Measurements from ENCODE around the gene TMEM132C.
"Not testable (repeated sequence)": the region's sequence is repeated elsewhere in the genome, so short reads cannot be mapped to it uniquely, and the experiment has no call there.

Gene TMEM132C

DNA sequence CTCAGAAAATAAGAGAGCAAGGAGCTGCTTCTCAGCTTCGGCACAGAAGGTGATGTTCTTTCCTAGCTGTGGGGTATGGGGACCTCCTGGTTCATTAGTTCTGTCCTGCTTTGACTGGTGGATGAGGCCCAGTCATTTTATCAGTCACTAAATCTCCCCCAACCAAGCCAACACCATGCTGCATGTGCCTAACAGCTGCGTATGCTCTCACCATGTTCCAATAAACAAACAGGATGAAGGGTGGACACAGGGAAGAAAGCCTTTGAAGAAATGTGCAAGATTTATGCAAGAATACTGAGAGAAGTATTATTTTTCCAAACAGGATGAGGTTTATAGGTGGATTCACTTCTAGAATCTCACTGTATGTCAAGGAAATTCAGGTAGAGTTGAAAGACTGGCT is 156.2 kb downstream of the TMEM132C start:
- DNase-seq, result no peak

DNA sequence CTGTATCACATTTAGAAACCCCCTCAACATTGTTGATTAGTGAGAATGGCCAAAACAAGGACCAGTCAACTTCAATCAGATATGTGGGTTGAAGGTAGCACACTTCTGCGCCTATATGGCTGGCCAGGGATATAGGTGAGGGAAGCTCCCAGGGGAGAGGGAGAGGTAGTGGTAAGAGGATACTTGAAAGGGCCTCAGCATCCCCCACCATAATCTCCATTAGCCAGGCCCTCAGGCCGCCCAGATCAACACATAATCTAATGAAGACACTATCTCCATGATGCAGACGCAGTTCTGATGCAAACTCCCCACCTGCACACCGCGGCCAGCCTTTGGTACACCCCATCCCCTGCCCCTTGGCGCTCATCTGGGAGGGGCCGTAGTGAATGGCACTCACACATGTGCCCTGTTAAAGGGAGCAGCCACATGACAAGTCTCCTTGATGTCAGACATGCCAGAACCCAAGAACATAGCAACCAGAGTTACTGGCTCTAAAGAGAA is 158.0 kb downstream of the TMEM132C start:
- DNase-seq, result no peak

DNA sequence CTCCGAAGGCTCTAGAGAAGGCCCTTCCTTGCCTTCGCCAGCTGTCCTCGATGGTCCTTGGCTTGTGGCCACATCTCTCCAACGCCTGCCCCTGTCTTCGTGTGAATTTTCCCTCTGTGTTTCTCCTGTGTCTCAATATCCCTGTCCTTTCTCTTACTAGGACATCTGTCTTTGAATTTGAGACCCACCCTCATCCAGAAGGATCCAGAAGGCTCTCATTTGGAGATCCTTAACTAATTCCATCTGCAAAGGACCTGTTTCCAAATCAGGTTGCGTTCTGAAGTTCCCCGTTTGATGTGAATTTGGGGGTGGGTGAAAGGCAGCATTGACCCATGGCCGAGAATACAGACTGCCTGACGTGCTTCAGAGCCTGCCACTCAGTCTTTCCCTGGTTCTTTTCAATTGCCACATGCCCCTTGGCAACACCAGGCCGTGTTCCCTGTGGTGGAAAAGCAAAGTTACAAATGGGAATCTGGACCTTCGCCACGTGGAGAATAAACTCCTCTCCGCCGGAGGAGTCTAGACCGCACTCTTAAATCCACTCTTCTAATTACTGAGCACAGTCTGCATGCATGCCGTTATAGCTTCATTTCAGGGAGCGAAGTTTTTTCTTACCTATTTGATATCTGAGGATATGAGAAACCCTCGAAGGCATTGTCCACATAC is 158.8 kb downstream of the TMEM132C start:
- DNase-seq, result no peak

DNA sequence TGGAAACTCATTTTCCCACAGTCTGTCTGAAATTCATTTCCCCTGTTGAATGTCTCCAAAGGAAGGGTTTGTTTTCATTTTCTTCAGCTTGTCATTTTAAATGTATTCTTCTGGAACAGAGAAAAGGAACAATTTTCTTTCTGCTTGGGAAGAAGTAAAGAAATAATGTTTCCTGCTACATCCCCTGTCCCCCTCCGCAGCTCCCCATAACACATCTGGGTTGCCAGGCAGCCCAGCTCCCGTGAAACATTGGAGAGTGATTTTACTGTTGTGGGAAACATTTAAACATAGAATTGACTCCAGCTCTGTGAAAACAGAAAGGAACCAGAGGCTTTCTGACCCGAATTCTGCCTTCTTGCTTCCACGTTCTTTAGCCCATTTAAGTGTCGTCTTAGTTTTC is 159.5 kb downstream of the TMEM132C start:
- DNase-seq, result no peak

DNA sequence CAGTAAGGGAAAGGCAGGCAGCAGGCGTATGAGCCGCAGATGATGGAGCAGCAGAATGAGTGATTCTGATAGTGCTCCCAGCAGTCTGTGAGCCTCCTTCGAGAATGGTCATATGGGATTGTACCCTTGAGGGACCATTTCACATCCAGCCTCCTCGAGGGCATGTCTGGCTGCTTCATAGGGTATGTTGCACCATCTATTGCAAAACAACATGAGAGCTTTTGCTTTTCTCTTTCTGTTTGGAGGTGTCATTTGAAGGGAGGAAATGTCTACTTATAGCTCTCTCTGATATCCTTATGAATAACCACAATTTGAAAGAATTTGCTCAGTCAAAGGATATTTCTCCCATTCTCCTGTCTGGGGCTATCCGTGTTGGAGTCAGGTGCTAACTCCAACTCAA is 172.8 kb downstream of the TMEM132C start:
- no peak for DNase-seq

DNA sequence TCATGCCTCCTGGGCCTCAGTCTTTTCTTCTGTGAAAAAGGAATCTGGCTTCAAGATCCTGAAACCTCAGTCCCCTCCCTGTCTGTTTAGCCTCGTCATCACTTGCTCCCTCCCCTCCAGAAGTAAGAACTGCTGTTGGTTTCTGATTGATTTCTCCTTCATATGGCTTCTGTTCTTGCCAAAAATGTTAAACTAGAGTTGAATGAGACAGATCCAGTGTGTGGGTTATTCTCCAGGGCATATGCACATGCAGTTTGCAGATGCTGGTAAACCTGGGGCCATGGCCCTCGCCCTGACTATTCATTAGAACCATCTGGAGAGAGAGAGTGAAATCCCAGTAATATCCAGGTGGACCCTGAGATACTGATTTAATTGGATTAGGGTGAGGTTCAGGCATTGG is 175.1 kb downstream of the TMEM132C start:
- no peak for DNase-seq

DNA sequence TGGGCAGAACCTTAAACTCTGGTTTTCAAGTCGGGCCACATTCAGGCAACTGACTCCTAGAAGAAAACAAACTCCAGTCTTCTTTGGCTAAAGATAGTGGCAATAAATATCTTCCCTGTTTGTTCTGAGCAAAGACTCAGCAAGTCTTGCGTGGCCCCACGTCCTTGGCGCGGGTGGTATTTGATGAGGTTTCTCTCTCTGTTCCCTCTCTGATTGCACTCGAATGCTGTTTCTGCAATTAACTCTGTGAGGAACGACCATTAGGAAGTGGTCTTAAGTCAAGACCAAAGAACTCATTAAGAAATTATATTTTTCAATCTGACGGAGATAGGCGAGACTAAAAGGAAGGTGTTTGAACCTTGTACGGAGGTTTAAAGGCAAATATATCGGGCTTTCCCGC is 177.6 kb downstream of the TMEM132C start:
- DNase-seq, result no peak

DNA sequence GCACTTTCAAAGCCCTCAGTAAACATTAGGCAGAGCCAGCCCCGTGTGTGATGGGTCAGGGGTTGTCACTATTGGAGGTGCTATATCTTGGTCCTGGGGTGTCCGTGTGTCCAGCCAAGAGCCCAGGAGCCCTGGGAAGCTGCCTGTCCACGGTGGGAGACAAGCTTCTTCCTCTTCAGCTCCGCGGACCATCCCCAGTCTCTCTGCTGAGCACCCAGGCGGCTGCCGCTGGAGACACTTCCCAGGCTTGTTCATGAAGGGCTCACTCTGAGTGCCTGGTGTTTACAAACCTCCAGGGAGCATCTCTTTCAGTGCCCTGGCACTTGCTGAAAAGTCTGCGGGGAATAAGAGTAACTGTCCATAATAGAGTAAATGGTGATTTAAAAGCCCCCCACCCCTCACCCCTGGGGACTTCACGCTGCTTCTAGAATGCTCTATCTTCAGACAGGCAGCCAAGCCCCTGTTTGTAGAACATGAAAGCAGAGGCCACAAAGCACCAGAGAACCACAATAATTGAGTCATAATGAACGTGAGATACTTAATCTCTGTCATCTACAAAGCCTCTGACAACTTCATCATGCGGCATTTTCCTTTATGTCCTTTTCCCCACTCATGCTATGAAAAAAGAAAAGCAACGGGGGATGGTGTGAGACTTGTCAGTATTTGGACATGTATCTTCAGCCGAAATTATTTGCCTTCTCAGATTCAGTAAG is 178.6 kb downstream of the TMEM132C start:
- DNase-seq, result no peak

DNA sequence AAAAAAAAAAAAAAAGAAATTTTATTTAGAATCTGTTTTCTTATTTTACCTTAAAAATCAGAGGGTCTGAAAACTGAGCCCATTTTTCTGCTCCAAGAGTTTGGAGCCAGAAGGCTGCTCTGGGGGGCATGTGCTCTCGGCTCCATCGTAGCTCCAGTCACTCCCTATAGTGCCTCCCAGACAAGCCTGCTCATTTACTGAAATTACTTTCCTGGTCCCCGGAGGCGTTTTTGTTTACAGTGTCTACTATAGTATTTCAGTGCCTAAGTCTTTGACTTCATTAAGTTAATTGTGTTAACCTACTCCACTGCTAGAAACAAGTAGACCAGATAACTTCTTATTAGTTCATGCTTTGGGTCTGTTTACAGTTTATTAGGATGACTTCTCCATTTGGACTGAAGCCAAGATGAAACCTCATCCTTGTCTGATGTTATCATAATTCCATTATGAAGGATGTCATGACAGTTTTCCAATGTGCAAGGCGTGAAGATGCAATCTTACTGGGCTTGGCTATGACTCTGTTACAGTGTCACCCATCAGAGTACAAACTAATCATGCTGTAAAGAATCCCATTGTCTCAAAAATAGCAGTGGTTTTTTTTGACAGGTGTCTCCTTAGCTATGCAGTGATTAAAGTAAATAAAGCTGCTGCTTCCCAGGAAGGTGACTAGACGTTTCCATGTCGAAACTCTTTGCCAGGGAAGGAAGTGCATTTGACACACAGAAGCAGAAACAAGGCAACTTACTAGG is 182.3 kb downstream of the TMEM132C start:
- DNase-seq, result no peak

DNA sequence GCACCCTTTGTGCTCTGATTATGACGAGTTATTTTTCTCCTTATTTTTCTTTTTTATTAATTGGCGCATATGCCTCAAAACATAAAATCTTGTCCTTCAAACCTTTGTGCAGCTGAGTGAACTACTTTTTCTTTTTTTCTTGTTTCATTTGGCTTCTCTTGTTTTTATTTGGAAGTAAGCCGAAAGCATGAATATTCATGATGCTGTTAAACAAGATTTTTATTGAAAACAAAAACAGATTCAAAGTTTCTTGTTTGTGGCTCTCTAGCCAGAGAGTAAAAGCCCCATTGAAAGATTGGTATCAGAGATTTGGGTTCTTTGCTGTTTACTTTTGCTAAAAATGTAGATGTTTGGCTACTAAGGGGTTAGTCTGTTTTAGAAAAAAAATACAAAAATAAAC is 183.8 kb downstream of the TMEM132C start:
- DNase-seq, result no peak

DNA sequence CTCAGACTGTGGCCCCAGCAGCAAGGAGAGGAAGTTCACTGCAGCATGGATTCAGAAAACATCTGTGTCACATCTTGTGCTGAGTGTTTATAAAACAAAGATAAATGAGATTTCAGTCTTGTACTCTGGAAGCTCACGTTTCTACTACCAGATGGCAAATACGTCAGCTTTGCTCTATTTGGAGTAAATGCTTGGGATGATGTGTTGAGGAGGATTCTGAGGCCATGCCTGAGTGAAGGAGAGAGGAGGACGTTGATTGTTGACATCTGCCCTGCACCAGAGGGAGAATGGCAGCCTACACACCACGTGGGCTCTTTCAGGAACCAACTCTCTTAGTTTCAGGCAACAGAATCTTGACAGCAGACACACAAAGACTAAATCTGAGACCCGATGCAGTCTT is 188.9 kb downstream of the TMEM132C start:
- no peak for DNase-seq

DNA sequence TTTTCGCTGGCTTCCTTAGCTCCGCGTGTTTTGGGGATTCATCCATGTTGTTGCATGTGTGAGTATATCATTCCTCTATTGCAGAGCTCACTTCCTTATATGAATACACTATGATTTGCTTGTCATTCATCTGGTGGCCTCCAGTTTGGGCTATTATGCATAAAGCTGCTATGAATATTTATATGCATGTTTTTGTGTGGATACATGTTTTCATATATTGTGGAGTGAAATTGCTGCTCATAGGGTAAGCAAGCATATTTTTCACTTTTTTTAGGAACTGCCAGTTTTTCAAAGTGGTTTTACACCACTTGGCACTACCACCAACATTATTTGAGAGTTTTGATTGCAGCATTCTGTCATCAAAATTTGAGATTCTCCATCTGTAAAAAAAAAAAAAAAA is 190.0 kb downstream of the TMEM132C start:
- no peak for DNase-seq

DNA sequence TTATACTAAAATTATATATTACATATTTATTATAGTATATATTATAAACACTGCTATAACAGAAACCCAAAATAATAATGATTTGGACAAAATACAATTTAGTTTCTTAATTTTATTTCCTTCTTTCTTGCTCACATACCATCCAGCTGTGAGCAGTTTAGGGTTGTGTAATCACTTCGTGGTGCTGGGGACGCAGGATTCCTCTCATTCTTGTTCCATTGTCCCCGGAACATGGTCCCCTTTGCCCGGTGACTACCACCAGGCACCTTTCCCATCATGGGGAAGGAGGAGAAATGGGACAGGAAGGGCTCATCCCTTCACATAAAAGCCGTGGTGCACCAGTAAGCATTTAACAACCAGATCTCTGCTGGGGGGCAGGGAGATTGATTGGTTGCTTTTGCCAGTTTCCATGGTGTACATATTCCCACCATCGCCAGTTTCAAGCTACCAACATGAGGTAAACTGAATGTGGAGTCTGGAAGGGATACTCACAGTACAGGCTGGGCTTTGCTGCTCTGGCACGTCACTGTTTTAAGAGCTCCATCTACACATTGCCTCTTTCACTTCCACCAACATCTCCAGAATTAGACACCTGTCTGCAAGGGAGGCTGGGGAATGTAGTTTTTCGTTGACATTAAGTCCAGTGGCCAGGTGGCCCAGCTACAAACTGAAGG is 191.5 kb downstream of the TMEM132C start:
- no peak for DNase-seq

DNA sequence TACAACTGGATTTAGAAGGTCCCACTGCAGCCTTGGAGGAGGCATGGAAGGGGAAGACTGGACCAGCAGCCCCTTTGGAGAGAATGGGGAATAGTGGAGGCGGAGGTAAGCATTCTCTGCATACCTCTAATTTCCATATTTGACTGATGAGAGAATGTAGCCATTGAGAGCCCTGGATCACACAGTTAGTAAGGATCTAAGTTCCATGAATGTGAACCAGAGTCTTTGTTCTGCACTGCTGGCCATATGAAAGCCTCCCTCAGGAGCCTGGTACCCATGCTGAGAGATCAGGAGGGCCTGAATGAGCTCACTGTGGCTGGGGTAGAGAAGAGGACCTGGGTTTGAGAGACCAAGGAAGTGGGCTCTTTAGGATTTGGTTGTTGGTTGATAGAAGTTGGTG is 192.1 kb downstream of the TMEM132C start:
- DNase-seq, result no peak

DNA sequence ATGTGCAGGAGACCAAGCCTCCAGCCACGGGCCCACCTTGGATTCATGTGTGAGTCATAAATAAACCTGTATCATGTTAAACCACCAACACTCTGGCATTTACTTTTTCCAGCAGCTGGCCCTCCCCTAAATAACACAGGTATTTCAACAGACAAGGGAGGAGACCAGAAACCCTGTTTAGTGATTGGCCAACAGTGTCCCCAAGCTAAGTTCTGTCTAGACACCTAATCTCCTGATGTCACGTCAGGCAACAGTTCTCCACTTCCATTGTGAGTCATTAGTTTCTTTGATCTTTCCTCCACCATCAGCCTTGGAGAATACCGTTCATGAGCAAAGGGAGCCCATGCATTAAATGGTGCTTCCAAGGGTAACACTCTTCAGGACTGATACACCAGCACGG is 196.9 kb downstream of the TMEM132C start:
- no peak for DNase-seq

DNA sequence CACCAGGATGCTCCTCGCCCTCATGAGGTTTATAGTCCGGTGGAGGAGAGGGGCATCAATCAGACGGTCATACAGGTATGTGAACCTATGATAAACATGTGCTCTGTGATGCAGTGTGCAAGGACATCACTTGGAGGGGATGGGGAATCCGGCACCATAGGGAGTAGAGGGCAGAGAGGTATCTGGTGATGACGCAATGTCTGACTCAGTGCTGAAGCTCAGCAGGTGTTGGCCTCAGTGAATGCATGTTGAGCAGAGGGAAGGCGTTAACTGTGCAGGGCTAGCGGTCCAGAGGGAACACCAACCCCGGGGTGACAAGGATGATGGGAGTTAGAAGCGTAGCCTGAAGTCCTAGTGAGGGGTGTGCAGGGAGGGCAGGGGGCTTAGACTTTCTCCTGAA is 200.9 kb downstream of the TMEM132C start:
- DNase-seq, result no peak

DNA sequence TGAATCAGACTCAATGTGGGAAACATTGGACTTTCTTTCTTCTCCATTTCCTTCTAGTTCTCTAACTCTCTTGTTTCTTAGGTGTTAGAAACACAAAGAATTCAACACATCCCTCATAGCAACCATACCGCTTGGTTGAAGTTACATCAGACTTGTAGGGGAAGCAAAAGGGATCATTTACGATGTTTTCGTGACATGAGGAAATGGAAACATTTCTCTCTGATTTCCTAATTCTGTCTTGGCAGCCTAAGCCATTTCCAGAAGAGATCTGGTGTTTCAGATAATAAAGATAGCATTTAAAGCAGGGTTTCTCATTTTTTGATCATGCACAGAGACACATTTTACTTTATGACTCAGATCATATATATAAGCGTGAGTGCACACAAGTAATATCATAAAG is 202.0 kb downstream of the TMEM132C start:
- DNase-seq, result no peak

DNA sequence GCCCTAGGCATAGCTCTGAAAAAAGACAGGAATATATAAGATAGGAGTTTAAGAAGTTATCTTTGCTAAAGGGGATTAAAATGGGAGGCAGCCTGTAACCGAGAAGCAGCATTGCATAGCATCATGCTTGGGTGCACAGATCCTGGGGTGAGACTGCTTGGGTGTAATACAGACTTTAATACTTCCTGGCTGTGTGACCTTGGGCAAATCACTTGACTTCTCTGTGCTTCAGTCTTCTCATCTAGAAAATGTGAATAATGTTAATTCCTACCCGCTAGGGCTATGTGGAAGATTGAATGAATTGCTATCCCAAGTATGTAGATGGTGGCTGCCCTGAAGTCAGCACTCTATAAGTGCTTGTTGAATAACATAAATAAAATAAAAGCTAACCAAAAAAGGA is 204.5 kb downstream of the TMEM132C start:
- DNase-seq, result no peak

DNA sequence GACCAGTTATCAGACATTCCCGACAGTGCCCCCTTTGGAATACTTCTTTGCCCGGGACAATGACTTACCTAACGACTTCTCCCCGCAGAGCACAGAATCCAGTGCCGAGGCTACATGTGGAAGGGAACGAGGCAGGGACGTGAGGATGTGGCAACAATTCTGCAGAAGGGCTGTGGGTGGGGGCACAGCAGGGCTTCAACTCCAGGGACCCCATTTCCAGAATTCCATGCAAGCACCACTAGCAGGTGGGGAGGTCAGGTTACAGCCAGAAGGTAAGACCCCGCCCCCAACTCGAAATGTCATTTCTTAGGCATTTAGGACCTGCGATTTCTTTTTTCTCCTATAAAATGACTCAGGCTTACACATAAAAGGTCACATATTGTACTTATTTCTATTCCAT is 207.9 kb downstream of the TMEM132C start:
- no peak for DNase-seq

DNA sequence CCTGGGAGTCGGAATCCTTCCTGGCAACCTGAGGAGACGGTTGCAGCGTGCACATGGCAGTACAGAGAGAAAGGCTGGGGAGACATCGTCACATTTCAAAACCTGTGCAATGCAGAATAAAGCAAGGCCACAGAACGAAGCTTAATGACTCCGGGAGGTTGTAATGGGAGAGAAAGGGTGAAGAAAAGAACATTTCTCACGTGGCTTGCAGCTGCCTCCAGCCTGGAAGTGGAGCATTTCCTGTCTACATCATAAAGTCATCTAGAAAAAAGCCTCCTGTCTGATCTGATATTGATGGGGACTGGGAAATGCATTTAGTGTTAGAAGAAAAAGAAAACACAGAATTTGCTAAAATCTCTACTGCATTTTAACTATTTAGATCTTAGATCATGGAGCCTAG is 209.3 kb downstream of the TMEM132C start:
- no peak for DNase-seq

DNA sequence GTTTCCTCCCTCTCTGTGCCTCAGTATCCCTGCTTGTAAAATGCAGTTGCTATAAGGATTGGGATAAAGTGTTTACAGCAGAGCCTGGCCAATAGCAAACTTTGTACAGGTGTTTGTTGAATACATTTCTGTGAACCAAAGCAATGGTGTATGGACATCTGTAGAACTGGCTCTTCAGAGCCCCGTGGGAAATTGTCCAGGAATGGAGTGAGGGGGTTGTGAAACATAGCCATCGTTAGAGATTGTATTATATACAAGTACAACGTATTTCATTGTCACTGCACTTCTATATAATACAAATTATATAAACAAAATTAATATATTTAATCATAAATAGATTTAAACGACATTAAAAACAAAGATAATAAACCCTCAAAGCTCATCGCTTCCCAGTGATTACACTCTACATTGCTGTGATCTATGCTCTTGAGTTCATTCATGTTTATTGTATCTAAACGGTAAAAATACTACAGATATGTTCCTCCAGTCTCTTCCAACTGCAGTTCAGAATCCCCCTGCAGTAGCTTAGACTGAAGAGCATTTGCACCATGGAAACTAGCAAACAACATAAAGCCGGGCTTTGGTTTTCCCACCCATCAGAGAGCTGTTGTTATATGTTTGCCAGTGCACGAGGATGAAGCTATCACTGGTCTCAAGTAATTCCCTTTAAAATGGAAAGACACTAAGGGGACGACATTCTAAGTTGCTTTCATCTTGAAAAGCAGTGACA is 216.7 kb downstream of the TMEM132C start:
- DNase-seq, result no peak

DNA sequence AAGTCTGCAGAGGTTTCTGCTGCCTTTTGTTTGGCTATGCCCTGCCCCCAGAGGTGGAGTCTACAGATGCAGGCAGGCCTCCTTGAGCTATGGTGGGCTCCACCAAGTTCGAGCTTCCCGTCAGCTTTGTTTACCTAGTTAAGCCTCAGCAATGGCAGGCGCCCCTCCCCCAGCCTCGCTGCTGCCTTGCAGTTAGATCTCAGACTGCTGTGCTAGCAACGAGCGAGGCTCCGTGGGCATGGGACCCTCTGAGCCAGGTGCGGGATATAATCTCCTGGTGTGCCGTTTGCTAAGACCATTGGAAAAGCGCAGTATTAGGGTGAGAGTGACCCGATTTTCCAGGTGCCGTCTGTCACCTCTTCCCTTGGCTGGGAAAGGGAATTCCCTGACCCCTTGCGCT is 230.4 kb downstream of the TMEM132C start:
- not testable (repeated sequence) for DNase-seq

DNA sequence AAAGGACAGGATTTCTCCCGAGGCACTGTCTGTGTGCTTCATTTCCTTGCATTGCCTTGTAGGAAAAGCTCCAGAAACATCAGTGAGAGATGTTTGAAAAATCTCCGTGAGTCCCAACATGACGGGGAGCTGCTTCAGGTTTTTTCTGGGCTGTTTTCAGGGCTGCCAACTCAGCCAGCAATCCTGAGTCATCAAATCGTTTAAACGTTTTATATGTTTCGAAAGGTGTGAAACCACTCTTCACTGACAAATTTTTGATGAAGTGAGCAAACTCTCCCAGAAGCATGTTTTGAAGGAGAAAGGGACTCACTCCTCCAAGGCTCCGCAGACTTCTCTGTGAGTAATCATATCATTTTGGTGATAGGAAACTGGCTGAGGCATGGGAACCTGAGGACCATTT is 240.5 kb downstream of the TMEM132C start:
- no peak for DNase-seq

Measured in CD4-positive, alpha-beta T cell treated with Interleukin-4 for 4 hours (primary cell).